Activated naive CD4-positive, alpha-beta T cell treated with anti-CD3 and anti-CD28 coated beads, Interleukin-2, amount 50 U/mL, for 16 hours (primary cell): Measurements from ENCODE around the gene RFC4.

ENCODE experiments used
- DNase-seq: peaks from one replicate; pipeline ENCODE4 v3.0.0-alpha.2; 2020

Gene RFC4

GRCh38 chr3:186742618-186743380 lies 63.5 kb downstream of the RFC4 start:
- no peak for DNase-seq
